Measurements from ENCODE around the gene WWOX. TPM values are rescaled to one million over a fixed set of nuclear protein-coding genes. Genes with fewer than 3 reads are reported as not detected.

Gene WWOX
- total RNA-seq, 2 donors from 2014 or later: 30.0 to 35.4 TPM

DNA sequence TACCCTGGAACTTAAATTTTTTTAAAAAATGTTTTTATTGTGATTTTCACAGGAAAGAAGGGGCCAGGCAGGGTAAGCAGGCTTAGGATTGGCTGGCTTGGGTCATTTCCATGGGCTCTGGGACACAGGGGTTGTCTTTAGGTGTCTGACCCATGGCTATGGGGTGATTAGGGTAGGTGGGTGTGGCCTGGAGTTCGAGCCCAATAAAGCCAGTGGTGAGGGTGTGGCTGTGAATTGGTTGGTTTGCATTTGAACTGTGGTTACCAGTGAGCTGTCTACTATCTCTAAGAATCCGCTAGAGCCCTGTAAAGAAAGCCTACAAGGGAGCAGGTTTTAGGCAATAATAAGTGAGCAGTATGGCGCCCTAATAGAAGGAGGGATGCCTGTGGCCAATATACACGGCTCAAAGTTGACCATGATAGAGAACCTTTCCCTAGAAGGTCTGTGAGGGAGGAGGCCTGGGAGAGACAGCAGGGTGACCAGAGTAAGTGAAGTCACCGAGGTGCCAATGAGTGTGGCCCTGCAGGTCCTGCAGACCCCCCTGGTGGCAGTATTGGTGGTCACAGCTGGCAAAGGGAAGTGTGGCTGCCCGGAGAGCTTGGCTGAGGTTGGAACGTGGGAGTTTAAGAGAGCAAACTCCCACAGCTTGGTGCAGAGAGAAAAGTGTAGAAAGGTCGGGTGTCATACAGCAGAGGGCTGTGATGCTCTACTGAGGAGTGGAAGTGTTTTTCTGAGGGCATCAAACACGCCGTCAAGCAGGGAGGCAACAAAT lies 454.0 kb downstream of the WWOX start:
- TF ChIP-seq, protein P1, sequence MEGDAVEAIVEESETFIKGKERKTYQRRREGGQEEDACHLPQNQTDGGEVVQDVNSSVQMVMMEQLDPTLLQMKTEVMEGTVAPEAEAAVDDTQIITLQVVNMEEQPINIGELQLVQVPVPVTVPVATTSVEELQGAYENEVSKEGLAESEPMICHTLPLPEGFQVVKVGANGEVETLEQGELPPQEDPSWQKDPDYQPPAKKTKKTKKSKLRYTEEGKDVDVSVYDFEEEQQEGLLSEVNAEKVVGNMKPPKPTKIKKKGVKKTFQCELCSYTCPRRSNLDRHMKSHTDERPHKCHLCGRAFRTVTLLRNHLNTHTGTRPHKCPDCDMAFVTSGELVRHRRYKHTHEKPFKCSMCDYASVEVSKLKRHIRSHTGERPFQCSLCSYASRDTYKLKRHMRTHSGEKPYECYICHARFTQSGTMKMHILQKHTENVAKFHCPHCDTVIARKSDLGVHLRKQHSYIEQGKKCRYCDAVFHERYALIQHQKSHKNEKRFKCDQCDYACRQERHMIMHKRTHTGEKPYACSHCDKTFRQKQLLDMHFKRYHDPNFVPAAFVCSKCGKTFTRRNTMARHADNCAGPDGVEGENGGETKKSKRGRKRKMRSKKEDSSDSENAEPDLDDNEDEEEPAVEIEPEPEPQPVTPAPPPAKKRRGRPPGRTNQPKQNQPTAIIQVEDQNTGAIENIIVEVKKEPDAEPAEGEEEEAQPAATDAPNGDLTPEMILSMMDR (conservative IDR thresholded peaks at IDR 0.05): peak; percentile 67
- no peaks in the 10 kb centered on the region for H3K27me3 Mint-ChIP-seq (ENCODE audit: insufficient read depth)
- H3K4me3 ChIP-seq (ENCODE audit: low read length): no peak overlapping the region
- peak; percentile 71 for DNase-seq
- H3K36me3 ChIP-seq (ENCODE audit: control insufficient read depth, insufficient read depth, low read length): no peaks in the 10 kb centered on the region
- H3K27ac ChIP-seq (ENCODE audit: low read depth, low read length): no peak overlapping the region
- H3K9ac ChIP-seq (ENCODE audit: extremely low read depth, low read length, poor library complexity, severe bottlenecking): no peak overlapping the region
- H3K27me3 ChIP-seq (ENCODE audit: control insufficient read depth, insufficient read depth, low read length, poor library complexity, severe bottlenecking): no peaks in the 10 kb centered on the region
- no peaks in the 10 kb centered on the region for H3K36me3 Mint-ChIP-seq (ENCODE audit: low read depth)
- WGBS, 2 experiments (ENCODE audit: insufficient coverage in 1 of 2, insufficient read length in 1 of 2): 86% methylated on average over 10 of the region's 10 CpGs
- no peaks in the 10 kb centered on the region for H3K9me3 ChIP-seq (ENCODE audit: control insufficient read depth, low read length)
- no peaks in the 10 kb centered on the region for H3K9me3 Mint-ChIP-seq
- no peak overlapping the region for H3K4me3 Mint-ChIP-seq
- H3K4me1 ChIP-seq (ENCODE audit: control insufficient read depth, insufficient read depth, low read length): no peaks in the 10 kb centered on the region
- H3K4me1 Mint-ChIP-seq: peaks cover 32% of the 10 kb centered on the region
- no peak overlapping the region for H3K27ac Mint-ChIP-seq

DNA sequence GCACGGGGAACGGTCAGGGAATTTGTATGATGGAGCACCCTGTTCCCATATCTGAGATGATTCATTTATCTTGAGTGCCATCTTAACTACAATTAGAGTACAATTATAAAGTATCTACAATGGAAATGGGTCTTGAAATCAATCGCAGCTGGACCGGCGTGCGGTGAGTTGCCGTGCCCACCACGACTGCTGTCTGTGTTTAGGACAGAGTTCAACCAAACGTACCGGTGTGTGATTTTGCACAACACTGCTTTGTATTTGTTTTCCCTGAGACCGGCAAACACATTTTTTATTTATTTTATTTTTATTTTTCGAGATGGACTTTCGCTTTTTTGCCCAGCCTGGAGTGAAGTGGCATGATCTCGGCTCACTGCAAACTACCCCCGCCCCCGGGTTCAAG lies 457.0 kb downstream of the WWOX start:
- 94 to 95% methylated on average over 16 of the region's 16 CpGs for WGBS, 2 experiments (ENCODE audit: insufficient coverage in 1 of 2, insufficient read length in 1 of 2)
- Mint-ChIP-seq H3K27ac (no peak overlapping the region), H3K9me3 (peaks cover 5% of the 10 kb centered on the region), H3K36me3 (ENCODE audit: low read depth) (no peaks in the 10 kb centered on the region), H3K4me1 (peaks cover 24% of the 10 kb centered on the region), H3K27me3 (ENCODE audit: insufficient read depth) (no peaks in the 10 kb centered on the region), H3K4me3 (no peak overlapping the region)
- H3K4me1 ChIP-seq (ENCODE audit: control insufficient read depth, insufficient read depth, low read length): no peaks in the 10 kb centered on the region
- no peak for DNase-seq
- no peak overlapping the region for H3K4me3 ChIP-seq (ENCODE audit: low read length)
- no peak overlapping the region for H3K9ac ChIP-seq (ENCODE audit: extremely low read depth, low read length, poor library complexity, severe bottlenecking)
- no peaks in the 10 kb centered on the region for H3K36me3 ChIP-seq (ENCODE audit: control insufficient read depth, insufficient read depth, low read length)
- no peaks in the 10 kb centered on the region for H3K9me3 ChIP-seq (ENCODE audit: control insufficient read depth, low read length)
- H3K27me3 ChIP-seq (ENCODE audit: control insufficient read depth, insufficient read depth, low read length, poor library complexity, severe bottlenecking): no peaks in the 10 kb centered on the region
- H3K27ac ChIP-seq (ENCODE audit: low read depth, low read length): no peak overlapping the region
- TF ChIP-seq, protein P1 (conservative IDR thresholded peaks at IDR 0.05): no peak

DNA sequence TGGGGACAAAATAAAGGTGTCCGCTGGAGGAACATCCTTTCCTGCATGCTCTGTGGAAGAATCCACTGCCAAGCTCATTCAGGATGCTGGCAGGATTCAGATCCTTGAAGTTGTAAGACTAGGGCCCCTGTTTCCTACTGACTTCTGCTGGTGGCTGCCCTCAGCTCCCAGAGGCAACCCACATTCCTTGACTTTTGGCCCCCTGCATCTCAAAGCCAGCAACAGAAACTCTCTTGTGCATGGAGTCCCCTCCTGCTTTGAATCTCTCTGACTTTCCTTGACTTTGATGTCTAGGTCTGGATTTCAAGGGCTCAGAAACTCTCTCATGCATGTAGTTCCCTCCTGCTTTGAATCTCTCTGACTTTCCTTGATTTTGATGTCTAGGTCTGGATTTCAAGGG lies 461.5 kb downstream of the WWOX start:
- peak; percentile 19 for DNase-seq
- no peaks in the 10 kb centered on the region for H3K27me3 Mint-ChIP-seq (ENCODE audit: insufficient read depth)
- no peak overlapping the region for H3K4me3 Mint-ChIP-seq
- Histone ChIP-seq H3K27ac (ENCODE audit: low read depth, low read length) (no peak overlapping the region), H3K4me3 (ENCODE audit: low read length) (no peak overlapping the region), H3K36me3 (ENCODE audit: control insufficient read depth, insufficient read depth, low read length) (no peaks in the 10 kb centered on the region), H3K9ac (ENCODE audit: extremely low read depth, low read length, poor library complexity, severe bottlenecking) (no peak overlapping the region), H3K27me3 (ENCODE audit: control insufficient read depth, insufficient read depth, low read length, poor library complexity, severe bottlenecking) (no peaks in the 10 kb centered on the region), H3K9me3 (ENCODE audit: control insufficient read depth, low read length) (peaks cover 8% of the 10 kb centered on the region), H3K4me1 (ENCODE audit: control insufficient read depth, insufficient read depth, low read length) (no peaks in the 10 kb centered on the region)
- no peak overlapping the region for H3K27ac Mint-ChIP-seq
- TF ChIP-seq, protein P1 (conservative IDR thresholded peaks at IDR 0.05): no peak
- H3K36me3 Mint-ChIP-seq (ENCODE audit: low read depth): no peaks in the 10 kb centered on the region
- peaks cover 11% of the 10 kb centered on the region for H3K9me3 Mint-ChIP-seq
- no peaks in the 10 kb centered on the region for H3K4me1 Mint-ChIP-seq
- WGBS, 2 experiments (ENCODE audit: insufficient coverage in 1 of 2, insufficient read length in 1 of 2): 86 to 90% methylated on average over 1 of the region's 1 CpG

All from endodermal cell (in vitro differentiated cells).